ENCODE results near the gene TEX14. TPM values are rescaled to one million over a fixed set of nuclear protein-coding genes. Genes with fewer than 3 reads are reported as not detected.

TEX14 gene
- total RNA-seq, 1 experiment from 2014 or later, result 0.89 TPM

GRCh38 chr17:58688521-58688920, 3.3 kb downstream of the TEX14 start:
- Histone ChIP-seq H3K4me2 (ENCODE audit: low read length) (no peak overlapping the region), H3K9me2 (ENCODE audit: insufficient read depth) (no peaks in the 10 kb centered on the region), H3K9ac (ENCODE audit: low read length) (no peak overlapping the region), H4K20me1 (ENCODE audit: insufficient read depth) (no peaks in the 10 kb centered on the region), H3K4me3 (replicated peaks in 1 of 2; ENCODE audit: low read depth in 1 of 2, low read length in 2 of 2) (no peak overlapping the region), H3K9me3 (ENCODE audit: control insufficient read depth in 1 of 2, insufficient read depth in 1 of 2, low read depth in 1 of 2, low read length in 2 of 2) (no peaks in the 10 kb centered on the region), H3K27ac (ENCODE audit: low read depth, low read length) (no peak overlapping the region), H3K27me3 (ENCODE audit: insufficient read depth, low read length) (no peaks in the 10 kb centered on the region), H3K4me1 (ENCODE audit: control insufficient read depth in 1 of 2, insufficient read depth in 2 of 2, low read length in 2 of 2) (peaks cover 7 to 13% of the 10 kb centered on the region in 2 experiments; a peak in 3 of 4 replicates), H3K79me2 (ENCODE audit: insufficient read depth, low read length) (peaks cover 10% of the 10 kb centered on the region), H3K36me3 (ENCODE audit: control insufficient read depth in 1 of 2, insufficient read depth in 2 of 2, low read length in 2 of 2) (no peaks in the 10 kb centered on the region), H2AFZ (ENCODE audit: low read depth, low read length, poor library complexity, severe bottlenecking) (peak overlapping the region; percentile 44)
- POLR2A ChIA-PET, result interaction anchor here (1.1 to 5.7 kb wide), 4 partner anchors 9 to 57 kb away, joined by 3 to 49 read pairs (median 11); no protein-coding TSS in a partner anchor
- no TSS peak for BruUV-seq (replicated peaks)
- TF ChIP-seq SIN3A (IDR thresholded peaks at IDR 0.05; ENCODE audit: low read depth) (no peak), ZFX (IDR thresholded peaks at IDR 0.05) (no peak), ATF3 (IDR thresholded peaks at IDR 0.05) (no peak), CBX3 (IDR thresholded peaks at IDR 0.05; ENCODE audit: low read depth) (no peak), ELF1 (IDR thresholded peaks at IDR 0.05; ENCODE audit: borderline replicate concordance, low read depth) (no peak), JUND (IDR thresholded peaks at IDR 0.05) (no peak), TCF7L2 (IDR thresholded peaks at IDR 0.05; ENCODE audit: borderline replicate concordance, extremely low read depth, insufficient read depth, insufficient read length) (no peak), POLR2A (IDR thresholded peaks at IDR 0.05; ENCODE audit: borderline replicate concordance, extremely low read depth, insufficient read depth, insufficient read length) (no peak), POLR2AphosphoS5 (IDR thresholded peaks at IDR 0.05; ENCODE audit: low read depth, low read length) (no peak), REST (IDR thresholded peaks at IDR 0.05; ENCODE audit: low read depth) (no peak)
- intact Hi-C loops (cut with micrococcal nuclease), result no loop called here
- DNase-seq (ENCODE audit: low read depth, low spot score), result no peak
- RAD21 ChIA-PET (ENCODE audit: low non-redundant PET in 1 of 2, low total read pairs in 2 of 2, uncharacterized antibody in 2 of 2, unreplicated experiment in 2 of 2), result no interaction called here
- ATAC-seq, result no peak
- CTCF ChIA-PET, result no interaction called here
